Urothelium cell line (cell line): ENCODE data around the gene ERV3-1.
"Not testable (repeated sequence)": the region's sequence is repeated elsewhere in the genome, so short reads cannot be mapped to it uniquely, and the experiment has no call there.

Experiments
- DNase-seq: peaks from one replicate; pipeline ENCODE4 v3.0.0; 2011; ENCODE audit warnings: low spot score, mixed read lengths
- FAIRE-seq: peaks from 2 replicates; lab custom pipeline; 2011; peaks lifted over from hg19 to GRCh38; lab: Jason Lieb, UNC

The ERV3-1 gene

GRCh38 chr7:65006094-65006992 lies at the start of gene ERV3-1:
Gene ERV3-1, minus strand, starts transcription at chr7:65006687. Its CDS starts 13,661 bp downstream, at chr7:64993026.
- FAIRE-seq (no peak), DNase-seq (peak; percentile 88)

- FAIRE-seq, DNase-seq: not testable (repeated sequence)
Observed at GRCh38 chr7:65055786-65056185, 49.3 kb upstream of the ERV3-1 start.

GRCh38 chr7:65054466-65054994 lies 48.0 kb upstream of the ERV3-1 start:
- FAIRE-seq, DNase-seq: not testable (repeated sequence)

- not testable (repeated sequence) for FAIRE-seq, DNase-seq
Observed at GRCh38 chr7:65051654-65052053, 45.2 kb upstream of the ERV3-1 start.

- not testable (repeated sequence) for DNase-seq, FAIRE-seq
Observed at GRCh38 chr7:65051139-65051538, 44.7 kb upstream of the ERV3-1 start.

- not testable (repeated sequence) for FAIRE-seq, DNase-seq
Observed at GRCh38 chr7:65046329-65046728, 39.8 kb upstream of the ERV3-1 start.

GRCh38 chr7:65045589-65045988 lies 39.1 kb upstream of the ERV3-1 start:
- FAIRE-seq, DNase-seq: not testable (repeated sequence)

GRCh38 chr7:65038767-65039166 lies 32.3 kb upstream of the ERV3-1 start:
- peak; percentile 14 for DNase-seq
- FAIRE-seq = not testable (repeated sequence)

GRCh38 chr7:65037740-65038688 lies 31.5 kb upstream of the ERV3-1 start:
- peak; percentile 94 for DNase-seq
- FAIRE-seq = peak; percentile 71

- DNase-seq, FAIRE-seq: not testable (repeated sequence)
Observed at GRCh38 chr7:65036526-65036925, 30.0 kb upstream of the ERV3-1 start.

GRCh38 chr7:65035469-65035868 lies 29.0 kb upstream of the ERV3-1 start:
- not testable (repeated sequence) for DNase-seq, FAIRE-seq

GRCh38 chr7:65034120-65034782 lies 27.8 kb upstream of the ERV3-1 start:
- peak; percentile 13 for DNase-seq
- FAIRE-seq = not testable (repeated sequence)

- not testable (repeated sequence) for FAIRE-seq, DNase-seq
Observed at GRCh38 chr7:65033391-65033790, 26.9 kb upstream of the ERV3-1 start.

- FAIRE-seq, DNase-seq: not testable (repeated sequence)
Observed at GRCh38 chr7:65025023-65025422, 18.5 kb upstream of the ERV3-1 start.

GRCh38 chr7:65020978-65021377 lies 14.5 kb upstream of the ERV3-1 start:
- not testable (repeated sequence) for FAIRE-seq, DNase-seq

GRCh38 chr7:65009881-65010280 lies 3.4 kb upstream of the ERV3-1 start:
- not testable (repeated sequence) for FAIRE-seq, DNase-seq

- DNase-seq, FAIRE-seq: not testable (repeated sequence)
Observed at GRCh38 chr7:65009394-65009793, 2.9 kb upstream of the ERV3-1 start.

- not testable (repeated sequence) for DNase-seq, FAIRE-seq
Observed at GRCh38 chr7:65007036-65007435, 549 bp upstream of the ERV3-1 start.

GRCh38 chr7:65004575-65004974 lies 1.9 kb downstream of the ERV3-1 start:
- FAIRE-seq (no peak), DNase-seq (no peak)
